Activated CD8-positive, alpha-beta memory T cell treated with anti-CD3 and anti-CD28 coated beads for 36 hours (primary cell): ENCODE data around the gene C3AR1. TPM values are rescaled to one million over a fixed set of nuclear protein-coding genes. Genes with fewer than 3 reads are reported as not detected.
"Not testable (repeated sequence)": the region's sequence is repeated elsewhere in the genome, so short reads cannot be mapped to it uniquely, and the experiment has no call there.

ENCODE experiments used
- CTCF ChIA-PET: fragments of 350-600 bp; sonication (Branson Sonifier 250); formaldehyde crosslinking; loops from one replicate; lab custom pipeline; 2021; ENCODE audit warnings: antibody characterized with exemption; lab: Charles Lee
- POLR2A ChIA-PET: fragments of 350-600 bp; sonication (Branson Sonifier 250); formaldehyde crosslinking; loops from one replicate; lab custom pipeline; 2021; ENCODE audit warnings: antibody characterized with exemption; lab: Charles Lee
- total RNA-seq, 2 experiments: library from RNA; stranded (reverse); gene quantifications; one replicate each; pipeline ENCODE4 v1.2.3, GENCODE V29; 2021

The C3AR1 gene
- total RNA-seq, 2 experiments from 2014 or later: 0.80 to 1.1 TPM

DNA sequence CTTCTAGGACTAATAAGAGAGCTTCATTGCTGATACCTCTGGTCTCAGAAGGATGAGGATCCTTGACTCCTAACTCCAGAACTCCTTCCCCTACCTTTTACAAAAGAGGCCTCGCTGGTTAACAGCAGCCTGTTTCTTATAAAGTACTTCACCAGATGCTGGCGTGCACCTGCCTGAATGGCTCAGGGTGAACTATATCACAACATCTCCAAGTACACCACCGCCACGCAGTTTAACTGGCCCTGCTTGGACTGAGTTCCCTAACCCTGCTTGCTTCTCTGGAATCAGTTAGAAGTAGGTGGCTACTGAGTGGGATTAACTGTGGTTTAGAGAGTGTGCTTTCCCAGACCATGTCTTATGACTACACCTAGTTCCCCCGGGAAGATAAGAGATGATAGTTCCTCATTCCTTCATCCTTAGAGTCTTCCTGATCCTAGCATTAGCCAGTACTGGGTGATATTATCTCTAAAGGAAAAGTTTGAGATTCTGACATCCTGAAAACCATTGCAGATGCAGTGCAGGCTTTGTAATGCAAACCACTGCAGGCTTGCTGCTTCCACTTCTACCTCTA lies 30.6 kb downstream of the C3AR1 start:
- POLR2A ChIA-PET: interaction anchor here (1.1 kb wide), 1 partner anchor 8 kb away, joined by 4 read pairs; no protein-coding TSS in a partner anchor
- CTCF ChIA-PET: interaction anchor here (1.2 kb wide), 1 partner anchor 102 kb away, joined by 3 read pairs; no protein-coding TSS in a partner anchor

DNA sequence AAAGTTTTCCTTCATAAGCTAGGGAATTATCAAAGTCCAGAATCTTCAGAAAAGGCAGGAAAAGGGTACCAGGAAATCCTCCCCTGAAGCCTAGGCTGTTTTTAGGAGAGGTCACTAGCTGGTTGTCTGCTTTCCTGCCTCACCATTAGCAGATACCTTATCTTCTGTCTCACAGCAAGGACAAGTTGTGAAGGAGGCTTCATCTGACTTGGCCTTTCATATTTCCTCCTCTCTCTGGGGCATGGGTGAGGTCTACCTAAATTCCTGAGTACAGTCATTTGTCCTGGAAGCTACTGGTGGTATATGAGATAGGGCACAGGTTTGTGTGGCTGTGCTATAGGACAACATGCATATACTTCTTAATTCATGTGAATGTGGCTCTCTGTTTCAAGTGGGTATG lies 31.4 kb downstream of the C3AR1 start:
- ChIA-PET POLR2A (no interaction called here), CTCF (interaction anchor here (1.0 to 1.2 kb wide), 2 partner anchors 12 to 101 kb away, joined by 3 to 5 read pairs; no protein-coding TSS in a partner anchor)

DNA sequence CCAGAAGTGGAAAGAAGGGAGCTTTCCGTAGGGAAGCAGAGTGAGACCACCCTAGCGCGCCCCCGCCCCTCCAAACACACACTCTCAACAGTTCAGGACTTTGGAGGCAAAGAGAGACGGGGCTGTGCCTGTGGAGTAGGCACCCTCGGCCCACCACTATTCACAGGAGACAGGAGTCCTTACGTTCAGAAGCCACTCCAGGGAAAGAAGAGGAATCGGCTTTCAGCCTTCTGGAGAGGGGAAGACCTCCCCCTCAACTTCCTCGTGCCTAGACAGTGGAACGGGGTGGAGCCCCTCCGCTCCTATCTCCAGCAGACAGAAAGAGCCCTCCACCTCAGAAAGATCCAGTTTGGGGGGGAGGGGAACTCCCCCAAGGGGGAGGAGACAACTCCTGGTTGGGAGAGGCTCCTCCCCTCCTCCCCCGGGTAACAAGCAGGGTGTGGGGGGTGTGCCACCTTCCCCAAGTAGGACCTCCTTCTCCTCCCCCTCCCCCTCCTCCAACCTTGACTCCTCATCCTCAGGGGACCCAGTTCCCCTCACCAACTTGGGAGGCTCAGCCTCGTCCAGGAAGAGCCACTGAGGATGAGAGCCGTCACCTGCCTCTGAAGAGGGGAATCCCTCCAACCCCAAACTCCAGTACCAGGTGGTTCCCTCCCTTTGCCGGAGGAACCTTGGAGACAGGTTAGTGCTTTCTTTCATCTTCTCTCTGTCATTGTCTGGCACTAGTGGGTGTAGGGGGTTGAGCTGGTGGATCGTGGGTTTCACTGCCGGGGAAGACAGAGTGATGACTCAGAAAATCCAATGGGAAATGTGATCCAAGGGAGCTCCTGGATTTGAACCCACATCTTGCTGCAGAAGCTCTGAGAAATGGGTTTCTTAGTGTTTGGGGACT lies 32.8 kb downstream of the C3AR1 start:
- CTCF ChIA-PET: interaction anchor here (0.7 to 1.9 kb wide), 4 partner anchors 13 to 169 kb away, joined by 3 to 5 read pairs (median 4); no protein-coding TSS in a partner anchor
- POLR2A ChIA-PET: interaction anchor here (0.6 kb wide), 1 partner anchor 104 kb away, joined by 3 read pairs; no protein-coding TSS in a partner anchor

DNA sequence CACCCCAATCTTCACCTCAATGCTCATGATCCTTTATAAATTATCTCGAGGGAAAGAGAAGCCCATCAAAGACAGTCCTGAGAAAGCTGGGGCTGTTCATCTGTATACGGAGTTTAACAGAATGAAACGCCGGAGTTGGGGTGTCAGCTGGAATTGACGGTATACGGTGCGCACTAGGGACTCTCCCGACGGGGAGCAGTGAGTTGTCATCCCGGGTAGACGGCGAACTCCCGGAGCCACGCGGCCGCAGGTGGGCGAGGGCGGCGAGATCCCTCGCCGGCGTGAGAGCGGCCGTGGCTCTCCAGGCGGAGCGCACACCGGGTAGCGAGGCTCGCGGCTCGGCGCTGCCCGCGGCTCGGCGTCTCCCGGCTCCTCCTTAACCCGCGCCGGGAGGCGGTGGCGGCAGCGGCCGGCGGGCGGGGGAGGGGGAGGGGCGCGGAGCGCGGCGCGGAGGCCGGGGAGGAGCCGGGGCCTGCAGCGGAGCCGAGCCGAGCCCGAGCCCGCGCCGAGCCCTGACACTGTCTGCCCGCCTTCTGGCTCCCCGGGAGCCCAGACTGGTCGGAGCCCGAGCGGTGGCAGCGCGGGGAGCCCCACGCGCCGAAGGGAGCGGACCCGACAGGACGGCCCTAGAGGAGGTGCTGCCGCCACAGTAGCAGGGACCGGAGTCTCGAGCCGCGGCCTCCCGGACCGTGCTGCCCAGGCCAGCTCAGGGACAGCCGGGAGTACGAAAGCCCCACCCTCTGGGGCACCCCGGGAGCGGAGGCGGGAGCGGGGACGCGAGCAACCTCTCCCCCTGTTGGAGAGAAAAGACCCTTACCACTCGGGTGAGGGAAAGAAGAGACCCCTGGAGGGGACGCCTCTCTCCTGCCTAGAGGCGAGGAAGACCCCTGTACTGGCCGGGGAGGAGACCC lies 33.7 kb downstream of the C3AR1 start, which contains the start of gene FOXJ2:
Gene FOXJ2 (plus strand): TSS at position 475 of the 911 bp plus-strand sequence. CDS start 7,117 bp downstream, outside the sequence.
- ChIA-PET CTCF (interaction anchor here (0.6 to 1.9 kb wide), 3 partner anchors 37 to 169 kb away, joined by 3 to 5 read pairs (median 4); no protein-coding TSS in a partner anchor), POLR2A (interaction anchor here (0.6 to 1.4 kb wide), 2 partner anchors 99 to 104 kb away, joined by 3 to 5 read pairs; no protein-coding TSS in a partner anchor)

DNA sequence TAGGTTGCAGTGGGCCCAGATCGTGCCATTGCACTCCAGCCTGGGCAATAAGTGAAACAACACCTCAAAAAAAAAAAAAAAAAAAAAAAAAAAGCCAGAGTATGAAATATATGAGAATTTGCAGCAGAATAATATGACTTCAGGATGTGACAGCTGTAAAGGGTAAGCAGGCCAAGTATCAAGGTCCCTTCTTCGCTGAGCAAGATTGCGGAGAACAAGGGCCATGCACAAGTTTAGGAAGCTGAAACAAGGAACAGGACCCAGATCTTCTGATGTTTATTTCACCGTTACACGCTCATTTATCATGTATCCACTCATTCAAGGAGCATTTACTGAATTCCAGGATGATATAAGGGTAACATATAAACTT lies 34.3 kb downstream of the C3AR1 start:
- POLR2A ChIA-PET: interaction anchor here (1.4 kb wide), 1 partner anchor 99 kb away, joined by 5 read pairs; no protein-coding TSS in a partner anchor

DNA sequence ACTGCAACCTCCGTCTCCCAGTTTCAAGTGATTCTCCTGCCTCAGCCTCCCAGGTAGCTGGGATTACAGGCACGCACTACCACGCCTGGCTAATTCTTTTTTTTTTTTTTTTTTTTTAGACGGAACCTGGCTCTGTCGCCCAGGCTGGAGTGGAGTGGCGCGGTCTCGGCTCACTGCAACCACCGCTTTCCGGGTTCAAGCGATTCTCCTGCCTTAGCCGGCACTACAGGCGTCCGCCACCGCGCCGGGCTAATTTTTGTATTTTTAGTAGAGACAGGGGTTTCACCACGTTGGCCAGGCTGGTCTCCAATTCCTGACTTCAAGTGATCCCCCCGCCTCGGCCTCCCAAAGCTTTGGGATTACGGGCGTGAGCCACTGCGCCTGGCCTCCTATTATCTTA lies 35.1 kb downstream of the C3AR1 start:
- CTCF ChIA-PET: interaction anchor here (0.7 kb wide), 2 partner anchors 34 to 219 kb away, joined by 3 to 4 read pairs; no protein-coding TSS in a partner anchor
- POLR2A ChIA-PET: not testable (repeated sequence)

More for the DNA sequence above, 34.3 kb downstream of the C3AR1 start:
- CTCF ChIA-PET: interaction anchor here (0.6 to 1.9 kb wide), 3 partner anchors 38 to 168 kb away, joined by 3 to 5 read pairs (median 4); no protein-coding TSS in a partner anchor

DNA sequence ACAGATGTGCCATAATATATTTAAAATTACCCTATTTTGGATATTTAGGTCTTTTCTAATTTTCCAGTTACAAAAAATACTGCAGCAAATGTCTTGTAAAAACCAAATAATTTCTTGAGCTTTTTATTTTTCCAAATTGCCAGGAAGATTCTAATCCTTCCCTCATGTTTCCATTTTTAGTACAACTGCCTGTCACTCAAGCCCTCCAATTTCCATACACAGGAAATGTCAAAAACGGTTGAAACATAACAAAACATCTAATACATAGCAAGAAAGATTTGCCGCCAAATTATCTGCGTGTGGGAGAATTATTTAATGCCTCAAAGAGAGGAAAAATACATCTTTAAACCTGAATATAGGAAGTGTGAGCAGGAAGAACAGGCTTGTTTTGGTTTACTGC lies 36.0 kb downstream of the C3AR1 start:
- POLR2A ChIA-PET: no interaction called here
- CTCF ChIA-PET: no interaction called here

DNA sequence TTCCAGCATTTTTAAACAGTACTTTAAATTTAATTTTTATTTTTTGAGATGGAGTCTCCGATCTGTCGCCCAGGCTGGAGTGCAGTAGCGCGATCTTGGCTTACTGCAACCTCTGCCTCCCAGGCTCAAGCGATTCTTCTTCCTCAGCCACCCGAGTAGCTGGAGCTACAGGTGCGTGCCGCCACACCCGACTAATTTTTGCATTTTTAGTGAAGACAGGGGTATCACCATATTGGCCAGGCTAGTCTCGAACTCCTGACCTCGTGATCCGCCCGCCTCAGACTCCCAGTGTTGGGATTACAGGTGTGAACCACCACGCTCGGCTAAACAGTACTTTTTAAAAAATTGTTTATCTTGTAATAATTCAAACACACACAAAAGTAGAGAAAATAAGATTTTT lies 37.9 kb downstream of the C3AR1 start:
- CTCF ChIA-PET: interaction anchor here (1.1 to 1.3 kb wide), 2 partner anchors 17 to 42 kb away, joined by 3 read pairs; no protein-coding TSS in a partner anchor
- POLR2A ChIA-PET: interaction anchor here (0.7 to 1.7 kb wide), 3 partner anchors 29 to 1022 kb away, joined by 4 to 9 read pairs (median 7); no protein-coding TSS in a partner anchor

DNA sequence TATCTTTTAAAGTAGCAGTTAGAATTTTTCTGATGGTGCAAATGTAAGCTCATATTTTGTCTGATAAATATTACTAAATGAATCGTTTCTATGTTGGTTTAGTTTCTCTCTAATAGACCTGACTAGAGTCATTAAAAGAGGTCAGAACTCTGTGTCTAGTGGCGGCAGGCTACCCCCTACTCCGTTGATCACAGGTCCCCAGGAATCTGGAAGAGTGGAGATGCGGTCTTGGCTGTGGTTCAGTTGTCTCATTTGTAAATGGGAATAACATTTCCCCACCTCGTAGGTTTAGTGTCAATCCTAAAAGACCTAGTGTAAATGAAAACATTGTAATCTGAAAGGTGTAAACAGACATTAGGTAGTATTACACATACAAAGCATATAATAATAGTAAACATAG lies 38.3 kb downstream of the C3AR1 start:
- POLR2A ChIA-PET: interaction anchor here (0.7 to 1.7 kb wide), 5 partner anchors 8 to 1022 kb away, joined by 4 to 9 read pairs (median 4); no protein-coding TSS in a partner anchor
- CTCF ChIA-PET: interaction anchor here (1.1 to 1.3 kb wide), 2 partner anchors 17 to 42 kb away, joined by 3 read pairs; no protein-coding TSS in a partner anchor

DNA sequence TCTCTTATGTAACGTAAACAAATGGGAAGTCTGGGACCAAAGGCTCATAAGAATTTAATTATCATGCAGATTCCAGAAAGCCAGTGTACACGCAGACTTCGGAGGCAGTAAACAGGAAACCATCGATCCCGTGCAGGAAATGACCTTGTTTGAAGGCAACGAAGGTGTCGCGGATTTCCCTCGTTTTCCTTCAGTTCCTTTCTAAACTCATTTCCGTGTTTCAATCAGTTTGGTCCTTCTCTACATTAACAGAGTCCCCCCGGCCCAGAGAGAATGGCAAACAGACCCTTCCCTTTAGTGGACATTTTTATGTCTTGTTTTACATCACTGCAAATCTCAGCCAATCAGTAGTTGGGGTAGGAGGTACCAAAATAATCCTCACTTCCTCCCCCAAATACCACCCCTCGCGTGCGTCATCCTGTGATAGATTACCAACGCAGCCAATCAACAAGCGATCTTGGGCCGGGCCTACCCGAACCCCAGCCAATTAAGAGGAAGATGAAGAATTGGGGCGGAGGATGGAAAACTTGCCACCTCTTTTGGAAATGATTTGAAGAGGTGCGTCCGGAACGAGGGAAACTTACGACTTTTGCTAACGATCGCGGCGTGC lies 39.8 kb downstream of the C3AR1 start:
- CTCF ChIA-PET: interaction anchor here (1.0 kb wide), 1 partner anchor 52 kb away, joined by 3 read pairs; no protein-coding TSS in a partner anchor

DNA sequence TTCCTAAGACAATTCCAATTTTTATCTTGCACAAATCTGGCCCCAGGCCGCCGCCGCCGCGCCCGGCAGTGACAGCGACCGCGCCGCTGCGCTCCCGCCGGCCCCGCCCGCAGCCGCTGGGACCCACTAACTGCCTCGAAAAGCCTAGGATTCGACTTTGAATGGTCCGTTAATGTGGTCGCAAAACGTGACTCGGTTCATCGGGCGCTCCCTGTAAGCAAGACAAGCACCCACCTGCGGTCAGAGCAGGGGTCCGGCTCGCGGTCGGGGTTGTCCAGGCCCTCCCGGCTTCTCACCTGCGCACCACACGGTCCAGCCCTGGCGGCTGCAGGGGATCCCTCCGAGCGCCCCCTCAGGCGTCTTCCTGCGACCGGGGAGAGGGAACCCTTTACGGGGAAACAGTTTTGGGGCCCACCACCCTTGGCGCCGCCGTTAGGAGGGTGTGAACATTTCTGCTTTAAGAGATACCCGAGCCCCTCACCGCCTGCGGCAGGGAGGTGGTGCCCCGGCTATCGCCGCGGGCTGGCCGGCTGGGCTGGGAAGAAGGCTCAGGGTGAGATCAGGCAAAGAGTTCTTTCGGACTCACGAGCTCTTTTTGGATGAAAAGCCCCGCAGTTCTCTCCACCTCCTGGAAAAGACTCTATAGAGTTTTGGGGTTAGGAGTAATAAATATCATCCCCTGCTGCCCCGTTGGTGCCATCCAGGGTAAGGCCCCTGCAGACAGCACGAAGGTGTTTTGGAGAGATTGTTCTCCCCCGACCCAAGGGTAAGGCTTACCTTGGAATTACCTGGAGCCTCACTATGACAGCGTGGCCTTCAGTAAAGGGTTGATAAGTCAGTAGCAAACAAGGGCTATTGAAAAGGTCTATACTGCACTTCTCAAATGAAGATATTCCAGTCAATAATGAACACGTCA lies 47.2 kb downstream of the C3AR1 start:
- ChIA-PET CTCF (no interaction called here), POLR2A (no interaction called here)

More for the DNA sequence above, 39.8 kb downstream of the C3AR1 start:
- POLR2A ChIA-PET: interaction anchor here (0.6 to 1.7 kb wide), 3 partner anchors 36 to 90 kb away, joined by 3 to 7 read pairs (median 3); no protein-coding TSS in a partner anchor

DNA sequence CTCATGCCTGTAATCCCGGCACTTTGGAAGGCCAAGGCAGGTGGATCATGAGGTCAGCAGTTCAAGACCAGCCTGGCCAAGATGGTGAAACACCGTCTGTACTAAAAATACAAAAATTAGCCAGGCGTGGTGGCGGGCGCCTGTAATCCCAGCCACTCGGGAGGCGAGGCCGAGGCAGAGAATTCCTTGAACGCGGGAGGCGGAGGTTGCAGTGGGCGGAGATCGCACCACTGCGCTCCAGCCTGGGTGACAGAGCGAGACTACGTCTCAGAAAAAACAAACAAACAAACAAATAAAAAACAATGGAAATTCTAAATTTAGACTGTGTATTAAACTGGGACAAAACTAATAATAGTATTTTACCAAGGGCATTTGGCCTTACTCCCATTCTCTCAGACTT lies 47.9 kb downstream of the C3AR1 start:
- POLR2A ChIA-PET, CTCF ChIA-PET: not testable (repeated sequence)

DNA sequence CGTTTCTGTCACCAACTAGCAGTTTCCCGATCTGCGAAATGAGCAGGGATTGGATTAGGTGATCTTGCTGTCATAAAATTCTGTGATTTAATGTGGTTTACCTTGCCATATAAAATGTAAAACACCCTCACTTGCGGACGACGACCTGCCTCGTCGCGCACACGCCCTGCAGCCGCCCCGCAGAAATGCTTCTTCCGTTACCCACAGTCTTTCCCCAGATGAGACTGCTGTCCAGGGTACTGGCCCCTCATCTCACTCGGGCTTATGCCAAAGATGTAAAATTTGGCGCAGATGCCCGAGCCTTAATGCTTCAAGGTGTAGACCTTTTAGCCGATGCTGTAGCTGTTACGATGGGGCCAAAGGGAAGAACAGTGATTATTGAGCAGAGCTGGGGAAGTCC lies 51.3 kb downstream of the C3AR1 start:
- POLR2A ChIA-PET: no interaction called here
- CTCF ChIA-PET: no interaction called here

DNA sequence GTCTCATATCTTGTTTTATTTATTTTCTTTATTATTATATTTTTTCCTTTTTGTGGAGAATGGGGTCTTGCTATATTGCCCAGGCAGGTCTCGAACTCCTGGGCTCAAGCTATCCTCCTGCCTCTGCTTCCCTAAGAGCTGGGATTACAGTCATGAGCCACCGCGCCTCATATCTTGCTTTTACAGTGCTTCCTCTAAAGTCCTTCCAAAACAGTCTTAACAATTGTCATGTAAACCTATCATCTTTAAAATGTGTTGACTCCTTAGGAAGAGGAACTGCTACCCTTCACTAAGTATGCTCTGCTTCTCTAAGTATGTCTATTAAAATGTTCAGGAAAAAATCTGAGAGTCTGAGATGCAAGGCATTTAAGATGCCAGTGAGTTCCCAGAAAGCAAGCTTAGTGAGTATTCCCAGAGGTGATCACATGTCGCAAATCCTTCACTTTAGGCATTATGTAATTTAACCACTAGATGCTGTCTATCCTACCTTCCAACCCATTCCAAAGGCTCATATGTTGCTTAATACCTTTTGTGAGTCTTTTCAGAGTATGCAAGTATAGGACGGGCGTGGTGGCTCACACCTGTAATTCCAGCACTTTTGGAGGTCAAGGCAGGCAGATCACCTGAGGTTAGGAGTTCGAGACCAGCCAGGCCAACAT lies 53.4 kb downstream of the C3AR1 start:
- POLR2A ChIA-PET: no interaction called here

DNA sequence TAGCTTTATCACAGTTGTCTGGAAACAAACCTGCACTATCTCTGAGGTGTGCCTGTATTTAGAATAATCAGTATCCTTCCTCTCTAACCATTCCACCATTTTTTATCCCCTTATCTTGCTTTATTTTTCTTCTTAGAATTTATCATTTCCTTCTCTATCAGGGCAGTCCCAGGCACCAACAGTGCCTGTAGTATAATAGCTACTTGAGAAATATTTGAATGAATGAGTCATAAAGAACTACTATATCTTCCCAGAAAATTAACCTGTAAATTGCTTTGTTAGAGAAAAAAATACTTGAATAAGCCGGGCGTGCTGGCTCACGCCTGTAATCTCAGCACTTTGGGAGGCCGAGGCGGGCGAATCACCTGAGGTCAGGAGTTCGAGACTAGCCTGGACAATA lies 54.8 kb downstream of the C3AR1 start:
- ChIA-PET CTCF (no interaction called here), POLR2A (no interaction called here)

More for the DNA sequence above, 53.4 kb downstream of the C3AR1 start:
- CTCF ChIA-PET: interaction anchor here (0.6 kb wide), 1 partner anchor 210 kb away, joined by 3 read pairs; no protein-coding TSS in a partner anchor
